ENCODE data around the gene LUZP2.

The LUZP2 gene

DNA sequence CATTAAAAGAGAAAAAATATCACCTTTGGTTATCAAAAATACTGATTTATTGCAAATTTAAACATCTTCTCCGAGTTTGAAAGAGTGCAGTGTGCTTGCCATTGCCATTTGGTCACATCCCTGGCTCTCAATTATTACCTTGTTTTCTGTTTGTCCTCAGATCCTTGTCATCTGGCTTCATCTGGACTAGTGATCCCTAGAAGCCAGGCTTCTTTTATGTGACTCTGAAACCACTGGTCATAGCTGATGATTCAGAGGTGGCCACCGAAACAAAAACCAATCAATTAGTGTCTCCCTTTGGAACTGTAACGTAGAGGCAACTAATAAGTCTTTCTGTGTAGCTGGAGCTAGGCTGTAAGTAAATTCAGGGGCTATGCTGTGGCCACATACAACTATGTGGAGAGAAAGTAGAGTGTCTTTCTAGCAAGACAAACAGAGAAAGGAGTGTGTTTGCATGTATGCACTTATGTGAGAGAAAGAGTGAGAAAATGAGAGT, 237.9 kb downstream of the LUZP2 start:
- DNase-seq = no peak

DNA sequence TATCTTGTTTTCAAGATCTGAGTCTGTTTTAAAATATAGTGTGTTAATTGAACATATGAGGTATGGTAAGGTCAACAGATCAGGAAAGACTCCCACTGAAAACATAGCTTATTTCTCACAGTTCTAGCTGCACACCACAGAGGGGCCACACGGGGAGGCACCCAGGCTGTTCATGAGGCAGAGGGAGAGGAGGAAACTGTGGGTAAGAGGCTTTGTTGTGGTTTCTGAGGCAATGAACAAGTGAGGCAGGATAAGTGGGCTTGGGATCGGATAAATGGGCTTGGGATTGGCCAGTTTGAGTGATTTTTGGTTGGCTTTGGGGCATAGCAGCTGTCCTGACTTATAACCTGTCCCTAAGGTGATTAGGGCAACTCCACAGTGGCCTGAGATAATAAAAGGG, 242.1 kb downstream of the LUZP2 start:
- DNase-seq = no peak

DNA sequence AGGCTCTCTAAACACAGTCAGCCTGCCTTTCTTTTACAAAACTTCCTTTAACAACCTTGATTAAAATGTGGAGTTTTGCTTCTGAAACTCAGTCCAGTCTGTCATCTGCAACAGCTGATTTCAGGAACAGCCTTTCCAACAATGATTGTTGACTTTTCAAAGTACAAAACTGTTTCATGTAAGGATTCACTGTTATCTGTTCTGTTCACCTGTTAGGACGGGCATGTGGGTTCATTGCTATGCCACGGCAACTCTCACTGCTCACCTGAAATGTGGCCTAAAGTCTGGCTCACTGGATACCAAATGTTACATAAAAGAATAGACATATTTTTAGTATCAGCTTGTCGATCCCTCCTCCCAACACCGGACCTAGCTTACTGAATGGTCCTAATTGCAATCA, 242.8 kb downstream of the LUZP2 start:
- DNase-seq = no peak

DNA sequence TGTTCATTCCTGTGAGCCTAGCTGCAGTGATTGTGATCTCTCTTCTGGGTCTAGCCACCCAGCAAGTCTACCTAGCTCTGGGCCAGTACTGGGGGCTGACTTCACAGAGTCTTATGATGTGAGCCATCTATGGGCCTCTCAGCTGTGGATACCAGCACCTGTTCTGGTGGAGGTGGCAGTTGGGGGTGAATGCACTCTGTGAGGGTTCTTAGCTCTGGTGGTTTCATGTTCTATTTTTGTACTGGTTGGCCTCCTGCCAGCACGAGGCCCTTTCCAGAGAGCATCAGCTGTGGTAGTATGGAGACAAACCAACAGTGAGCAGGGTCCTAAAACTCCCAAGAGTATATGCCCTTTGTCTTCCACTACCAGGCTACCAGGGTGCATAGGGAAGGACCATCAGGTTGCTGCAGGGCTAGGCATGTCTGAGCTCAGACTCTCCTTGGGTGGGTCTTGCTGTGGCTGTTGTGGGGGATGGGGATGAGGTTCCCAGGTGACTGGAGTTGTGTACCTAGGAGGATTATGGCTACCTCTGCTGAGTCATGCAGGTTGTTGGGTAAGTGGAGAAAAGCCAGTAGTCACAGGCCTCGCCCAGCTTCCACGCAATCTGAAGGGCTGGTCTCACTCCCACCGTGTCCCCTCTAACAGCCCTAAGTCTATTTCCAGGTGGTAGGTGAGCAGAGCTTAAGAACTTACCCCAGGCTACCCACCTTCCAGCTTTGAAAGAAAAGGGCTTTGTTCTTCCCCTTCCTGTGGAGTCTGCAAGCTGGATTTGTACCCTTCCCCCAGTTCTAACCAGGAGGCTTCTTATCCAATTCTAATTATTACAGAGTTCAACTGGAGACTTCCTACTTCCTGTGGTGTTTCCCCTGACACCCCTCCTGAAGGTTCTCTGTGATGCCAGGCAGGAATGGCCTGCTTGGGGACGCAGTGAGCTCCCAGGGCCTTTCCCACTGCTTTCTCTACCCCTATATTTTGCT, 250.7 kb downstream of the LUZP2 start:
- DNase-seq = no peak

DNA sequence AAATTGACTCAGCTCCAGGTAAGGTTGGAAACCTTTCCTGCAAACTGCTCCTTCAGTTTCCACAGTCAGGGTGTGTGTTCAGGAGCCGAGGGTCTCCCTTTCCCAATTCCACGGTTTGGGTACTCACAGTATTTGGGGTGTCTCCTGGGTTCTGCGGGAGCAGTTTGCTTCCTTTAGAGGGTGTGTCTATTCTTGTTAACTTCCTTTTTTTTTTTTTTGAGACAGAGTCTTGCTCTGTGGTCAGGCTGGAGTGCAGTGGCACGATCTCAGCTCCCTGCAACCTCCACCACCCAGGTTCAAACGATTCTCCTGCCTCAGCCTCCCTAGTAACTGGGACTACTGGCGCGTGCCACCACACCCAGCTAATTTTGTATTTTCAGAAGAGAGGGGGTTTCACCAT, 251.4 kb downstream of the LUZP2 start:
- DNase-seq = no peak

DNA sequence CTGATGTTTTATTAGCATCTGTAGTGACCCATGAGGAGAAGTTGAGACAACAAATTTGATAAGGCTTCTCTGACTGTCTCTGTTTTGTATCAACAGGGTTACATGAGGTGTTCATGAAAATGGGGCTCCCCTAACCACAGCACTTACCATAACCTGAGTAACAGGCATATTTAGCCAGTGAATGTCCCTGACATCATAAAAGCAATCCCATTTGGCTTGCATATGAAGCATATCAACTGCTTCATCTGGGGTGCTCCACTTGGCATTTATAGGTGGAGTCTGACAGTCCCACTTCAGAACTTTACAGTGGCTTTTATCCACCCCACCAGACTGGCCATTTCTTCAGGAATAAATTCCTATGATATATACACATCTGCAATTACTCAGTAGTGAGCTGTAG, 257.6 kb downstream of the LUZP2 start:
- DNase-seq = no peak

DNA sequence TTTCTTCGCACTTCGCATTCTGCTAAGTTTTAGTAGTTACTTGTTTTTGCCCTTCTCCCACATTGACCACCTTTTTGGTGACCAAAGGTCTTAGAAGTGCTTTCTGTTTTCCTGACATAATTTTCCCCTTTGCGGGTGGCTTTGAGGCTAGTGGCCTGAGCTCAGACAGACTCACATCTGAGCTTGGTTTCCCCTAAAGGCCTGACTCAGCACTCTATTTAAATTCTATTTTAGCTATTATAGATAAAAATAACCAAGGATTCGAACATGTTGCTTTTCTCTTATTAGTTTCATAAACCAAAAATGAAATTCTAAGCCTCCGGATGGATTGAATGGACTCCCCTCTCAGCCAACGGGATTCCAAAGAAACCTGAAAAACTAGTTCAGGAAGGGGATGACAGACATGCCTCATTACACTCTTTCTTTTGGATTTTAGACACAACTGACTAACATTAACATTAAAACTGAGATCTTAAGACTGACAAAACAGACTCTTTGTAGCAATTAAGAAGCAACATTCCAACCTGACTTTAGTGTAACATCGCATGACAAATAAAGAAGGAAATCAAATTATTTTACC, 258.5 kb downstream of the LUZP2 start:
- no peak for DNase-seq

DNA sequence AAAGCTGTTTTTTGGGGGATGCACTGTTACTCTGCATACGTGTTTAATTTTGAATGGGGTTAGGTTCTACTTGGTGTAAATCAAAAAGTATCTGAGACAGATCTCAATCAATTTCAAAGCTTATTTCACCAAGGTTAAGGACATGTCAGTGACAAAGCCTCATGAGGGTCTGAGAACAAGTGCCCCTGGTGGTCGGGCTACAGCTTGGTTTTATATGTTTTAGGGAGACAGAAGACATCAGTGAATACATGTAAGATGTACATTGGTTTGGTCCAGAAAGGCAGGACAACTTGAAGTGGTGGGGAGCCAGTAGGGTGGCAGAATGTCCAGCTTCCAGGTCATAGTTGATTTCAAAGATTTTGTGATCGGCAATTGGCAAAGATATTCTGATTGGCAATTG, 262.9 kb downstream of the LUZP2 start:
- DNase-seq = no peak

DNA sequence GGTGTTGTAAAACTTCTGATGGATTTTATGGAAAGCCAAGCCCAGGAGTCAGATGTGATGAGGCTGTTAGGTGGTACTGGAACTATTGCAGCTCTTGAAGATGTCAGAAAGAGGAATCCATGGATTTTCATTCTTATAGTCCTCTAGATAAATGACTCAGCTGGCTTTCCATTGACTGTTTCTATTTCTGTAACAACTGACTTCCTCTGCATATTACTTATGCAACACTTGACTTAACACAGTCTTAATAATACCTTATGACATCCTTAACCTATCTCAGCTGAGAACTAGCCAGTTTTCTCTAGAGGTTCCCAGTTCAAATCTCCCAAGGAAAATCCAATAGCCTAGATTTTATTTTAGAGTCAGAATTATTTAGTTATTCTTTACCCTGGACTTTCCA, 263.8 kb downstream of the LUZP2 start:
- DNase-seq = no peak

DNA sequence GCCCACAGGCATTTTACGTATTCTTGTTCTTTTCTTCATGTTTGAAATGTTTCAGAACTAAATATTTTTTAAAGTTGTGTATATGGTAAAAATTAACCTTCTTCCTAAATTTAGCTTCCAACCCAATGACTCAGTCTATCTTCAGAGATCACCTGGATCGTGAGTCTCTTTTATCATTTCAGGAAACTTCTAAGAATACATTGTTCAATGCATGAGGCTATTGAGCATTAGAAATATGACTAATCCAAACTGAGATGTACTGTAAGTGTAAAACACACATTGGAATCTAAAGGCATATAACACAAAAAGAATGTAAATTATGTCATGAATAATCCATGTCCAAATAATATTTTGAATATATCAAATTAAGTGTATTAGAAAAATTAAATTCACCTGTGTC, 265.2 kb downstream of the LUZP2 start:
- DNase-seq = no peak

DNA sequence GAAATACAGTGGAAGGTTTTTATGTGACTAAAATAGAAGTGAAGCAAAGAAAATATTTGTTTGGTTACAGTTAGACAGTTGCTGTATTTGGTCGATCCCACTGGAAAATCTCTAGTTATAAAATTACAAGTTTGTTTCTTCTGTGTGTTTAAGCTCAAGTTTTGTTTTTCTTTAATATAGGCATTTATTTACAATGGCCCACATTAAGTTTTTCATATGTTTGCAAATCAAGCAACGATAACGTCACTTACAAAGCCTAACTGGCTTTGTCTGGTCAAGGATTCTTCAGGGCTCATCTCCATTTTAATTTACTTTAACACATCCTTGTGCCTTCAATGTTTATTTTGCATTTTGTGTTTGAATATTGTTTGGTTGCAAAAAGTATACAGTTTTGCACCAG, 270.6 kb downstream of the LUZP2 start:
- DNase-seq = no peak

DNA sequence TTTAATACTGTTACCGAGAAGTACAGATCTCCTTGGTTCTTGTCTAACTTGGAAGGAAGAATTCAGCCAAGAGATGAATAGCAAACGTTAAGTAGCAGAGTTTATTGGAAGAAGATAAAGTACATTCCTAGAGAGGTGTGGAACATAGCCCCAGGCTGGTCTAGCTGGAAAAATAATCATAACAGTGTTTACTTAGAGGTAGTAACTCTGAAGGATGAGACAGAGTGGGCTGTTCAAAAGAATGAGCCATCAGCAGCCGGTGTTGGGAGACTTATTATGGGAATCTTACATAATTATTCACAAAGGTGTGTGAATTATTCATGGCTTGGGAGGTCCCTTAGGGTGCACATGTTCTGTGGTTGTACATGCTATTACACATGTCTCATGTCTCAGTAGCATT, 276.5 kb downstream of the LUZP2 start:
- DNase-seq = no peak

DNA sequence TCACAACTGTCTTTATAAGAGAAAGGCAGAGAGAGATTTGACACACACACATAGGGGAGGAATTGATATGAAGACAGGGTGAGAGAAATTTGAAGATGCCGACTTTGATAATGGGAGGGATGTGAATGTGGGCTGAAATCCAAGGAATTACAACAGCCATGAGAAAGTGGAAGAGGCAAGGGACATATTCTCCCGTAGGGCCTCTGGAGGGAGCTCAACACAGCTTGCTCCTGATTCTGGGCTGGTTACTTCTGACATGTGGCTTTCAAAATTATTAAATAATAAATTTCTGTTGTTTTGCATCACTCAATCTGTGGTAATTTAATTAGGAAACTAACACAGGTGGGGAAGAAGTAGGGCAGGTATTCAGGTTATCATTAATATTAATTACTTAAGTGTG, 282.9 kb downstream of the LUZP2 start:
- DNase-seq = no peak

DNA sequence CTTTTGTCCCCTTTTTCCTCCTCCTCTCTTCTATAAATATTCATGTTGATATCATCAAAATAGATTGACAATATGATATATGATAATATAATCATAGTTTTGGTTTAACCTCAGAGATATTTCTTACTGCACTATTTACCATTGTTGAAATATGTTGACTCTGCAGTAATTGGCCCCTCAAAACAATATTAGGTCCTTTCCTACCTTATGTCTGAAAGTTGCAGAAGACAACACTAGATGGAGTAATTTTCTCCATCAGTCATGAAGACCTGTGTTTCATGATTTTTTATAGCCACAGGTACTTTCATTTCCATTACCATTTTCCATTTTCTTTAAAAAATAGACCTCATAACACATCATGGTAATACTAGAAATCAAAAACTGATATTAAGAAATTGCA, 284.4 kb downstream of the LUZP2 start:
- no peak for DNase-seq

DNA sequence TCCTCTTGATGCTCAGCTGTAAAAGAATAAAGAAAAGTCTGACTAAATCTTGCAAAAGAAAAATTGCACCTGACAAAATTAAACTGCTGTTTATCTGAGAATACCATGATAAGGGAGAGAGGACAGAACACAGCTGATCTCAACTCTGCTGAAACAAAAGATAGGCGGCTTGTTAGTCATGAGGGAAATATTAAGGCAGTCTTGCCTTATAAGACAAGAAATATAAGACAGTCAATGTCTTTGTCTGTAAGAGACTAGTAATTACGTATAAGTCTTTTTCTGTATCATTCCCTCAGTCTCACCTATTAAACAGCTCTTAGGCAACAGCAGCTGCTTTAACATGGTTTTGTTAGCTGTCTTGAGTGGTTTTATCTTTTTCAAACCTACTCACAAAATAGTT, 296.6 kb downstream of the LUZP2 start:
- no peak for DNase-seq

DNA sequence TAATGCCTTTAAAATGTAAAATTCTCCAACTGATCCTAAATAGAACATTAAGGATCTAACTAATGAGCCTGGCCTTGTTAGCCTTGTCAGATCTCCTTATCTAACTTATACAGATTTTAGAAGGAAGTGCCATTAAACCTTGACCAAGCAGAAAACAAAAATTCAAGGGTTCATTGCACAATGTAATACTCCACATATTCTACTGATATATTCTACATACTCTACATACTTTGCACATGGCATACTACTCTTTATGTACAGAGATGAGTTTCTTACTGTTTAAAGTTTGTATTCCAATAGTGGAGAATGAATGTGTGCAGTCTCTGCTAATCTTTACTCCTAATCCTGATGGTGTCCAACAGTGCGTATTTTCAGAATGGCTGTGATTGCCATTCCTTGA, 297.2 kb downstream of the LUZP2 start:
- DNase-seq = no peak

DNA sequence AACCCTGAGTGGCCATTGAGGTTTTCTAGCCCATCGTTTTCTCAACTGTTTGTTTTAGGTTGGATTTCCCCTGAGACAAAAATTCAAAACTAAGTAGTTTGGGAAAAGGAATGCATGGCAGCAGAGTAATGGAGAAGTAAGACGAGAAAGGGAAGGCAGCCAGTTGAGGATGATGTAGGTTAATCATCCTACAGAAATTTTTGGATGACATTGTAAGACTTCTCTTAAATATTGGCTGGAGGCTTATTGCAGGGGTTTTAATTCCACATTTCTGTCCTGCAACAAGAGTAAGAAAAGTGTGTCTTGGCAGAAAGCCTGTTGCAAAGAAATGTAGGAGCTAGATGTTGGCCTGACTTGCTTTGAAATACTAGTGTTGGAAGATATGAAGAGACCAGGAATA, 308.8 kb downstream of the LUZP2 start:
- DNase-seq = no peak

DNA sequence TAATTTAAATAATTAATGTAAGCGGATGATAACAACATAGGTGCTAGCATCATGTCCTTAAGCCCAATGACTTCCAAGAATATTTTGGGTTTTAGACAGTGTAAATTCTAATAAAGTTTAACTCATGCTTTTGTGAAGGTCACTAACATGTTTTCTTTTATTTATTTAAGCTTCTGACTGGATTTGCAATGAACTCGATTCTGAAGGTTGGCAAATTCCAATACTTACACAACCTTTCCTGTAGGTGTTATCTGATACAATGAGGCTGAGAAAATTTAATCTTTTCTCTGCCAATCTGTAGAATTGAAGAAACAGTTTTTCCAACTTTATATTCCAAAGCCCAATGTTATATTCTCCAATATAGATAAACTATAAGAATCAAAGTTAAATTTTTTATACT, 311.3 kb downstream of the LUZP2 start:
- no peak for DNase-seq

DNA sequence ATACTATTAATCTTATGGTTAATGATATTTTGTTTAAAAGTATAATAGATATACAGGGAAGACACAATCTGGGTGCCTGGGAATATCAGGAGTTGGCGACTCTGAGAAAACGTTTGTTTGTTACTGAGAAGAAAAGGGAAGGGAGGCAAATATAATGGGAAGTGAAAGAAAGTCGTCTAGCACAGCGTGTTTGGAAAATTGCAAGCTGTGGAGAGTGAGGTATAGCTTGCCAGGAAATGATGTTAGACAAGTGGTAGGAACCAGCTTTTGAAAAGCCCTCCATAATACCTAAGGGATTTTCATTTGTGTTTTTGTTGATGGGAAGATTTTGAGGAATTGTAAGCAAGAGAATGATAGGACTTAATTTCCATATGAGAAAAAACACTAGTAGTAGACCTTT, 322.2 kb downstream of the LUZP2 start:
- no peak for DNase-seq

DNA sequence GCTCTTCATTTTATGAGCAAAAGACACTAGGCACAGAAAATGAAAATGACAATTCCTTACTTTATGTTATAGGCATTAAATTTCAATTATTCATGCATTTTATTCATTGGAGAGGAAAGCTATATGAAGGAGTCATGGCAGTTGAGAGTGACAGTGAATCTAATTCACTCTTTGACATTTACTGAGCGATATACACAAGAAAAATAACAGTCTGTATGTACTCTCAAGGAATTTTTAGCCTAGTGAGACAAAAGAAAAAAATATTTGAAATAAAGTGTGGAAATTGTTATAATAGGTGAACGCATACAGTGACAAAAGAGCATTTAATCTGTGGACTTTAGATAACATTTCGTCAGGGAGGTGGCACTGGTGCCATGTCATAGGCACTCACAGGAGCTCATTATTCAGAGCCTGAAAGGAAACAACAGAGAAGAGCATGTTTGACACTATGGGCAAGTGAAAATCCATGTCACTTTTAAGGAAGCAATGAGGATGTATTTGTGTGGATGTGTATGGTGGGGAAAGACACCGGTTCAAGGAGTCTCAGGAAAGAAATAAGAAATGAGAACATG, 323.1 kb downstream of the LUZP2 start:
- DNase-seq = no peak

DNA sequence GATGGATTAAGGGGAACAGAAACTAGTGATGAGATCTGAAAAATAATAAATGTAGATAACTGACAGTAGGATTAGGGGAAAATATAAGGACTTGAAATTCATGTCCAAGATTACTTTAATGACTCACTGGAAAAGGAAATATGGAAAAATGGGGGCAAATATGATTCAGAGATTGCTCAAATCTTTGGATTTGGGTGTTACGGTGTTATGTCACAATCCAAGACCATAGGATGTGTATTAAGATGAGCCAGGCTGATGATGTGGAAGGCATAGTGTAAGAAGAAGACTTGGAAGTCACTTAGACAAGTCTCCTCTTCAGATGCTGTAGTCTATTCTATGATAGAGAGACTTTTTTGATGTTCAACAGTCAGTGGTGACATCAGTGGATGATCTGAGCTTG, 323.7 kb downstream of the LUZP2 start:
- DNase-seq = no peak

DNA sequence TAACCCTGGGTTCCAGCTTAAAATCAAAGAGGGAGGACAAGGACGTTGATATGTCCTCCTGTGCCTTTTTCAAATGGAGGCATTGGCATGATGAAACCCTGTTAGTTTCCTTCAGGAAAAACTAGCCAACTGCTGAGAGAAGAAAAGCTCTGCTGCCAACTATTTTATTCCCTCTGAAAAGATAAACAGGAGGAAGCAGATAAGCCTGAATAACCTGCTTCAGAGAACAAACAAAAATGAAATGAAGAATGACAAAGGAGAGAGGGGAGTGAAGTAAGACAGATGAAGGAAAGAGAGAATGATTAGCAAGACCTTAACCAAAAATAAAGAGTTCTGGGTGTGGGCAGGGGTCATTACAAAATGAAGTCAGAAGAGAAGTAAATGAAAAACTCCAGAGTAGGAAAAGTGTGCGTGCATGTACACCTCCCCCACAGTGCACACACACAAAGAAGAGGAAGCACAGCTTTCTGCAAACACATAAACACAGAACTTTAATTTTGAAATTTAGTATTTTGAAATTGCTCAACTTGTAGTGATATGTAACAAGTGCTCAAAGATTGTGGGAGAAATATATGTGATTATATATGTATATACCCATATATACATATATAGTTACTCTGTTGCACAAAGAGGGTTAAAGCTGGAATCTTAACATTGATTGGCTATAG, 332.2 kb downstream of the LUZP2 start:
- no peak for DNase-seq

DNA sequence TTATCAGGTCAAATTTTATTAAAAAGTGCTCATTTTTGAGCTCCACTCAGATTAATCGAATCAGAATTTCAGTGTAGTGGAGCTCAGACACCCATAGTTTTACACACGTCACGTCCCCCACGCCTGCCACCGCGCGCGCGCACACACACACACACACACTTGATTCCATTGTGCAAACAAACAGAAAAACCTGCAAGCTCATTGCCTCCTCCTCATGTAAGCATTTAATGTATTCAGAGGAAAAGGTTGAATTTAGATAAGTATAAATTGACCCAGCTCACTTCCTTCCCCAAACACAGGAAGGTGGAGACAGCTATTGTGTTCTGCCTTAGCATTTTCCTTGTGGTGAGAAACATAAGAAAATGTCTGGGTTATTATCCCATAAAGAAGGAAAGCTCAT, 336.7 kb downstream of the LUZP2 start:
- DNase-seq = no peak

DNA sequence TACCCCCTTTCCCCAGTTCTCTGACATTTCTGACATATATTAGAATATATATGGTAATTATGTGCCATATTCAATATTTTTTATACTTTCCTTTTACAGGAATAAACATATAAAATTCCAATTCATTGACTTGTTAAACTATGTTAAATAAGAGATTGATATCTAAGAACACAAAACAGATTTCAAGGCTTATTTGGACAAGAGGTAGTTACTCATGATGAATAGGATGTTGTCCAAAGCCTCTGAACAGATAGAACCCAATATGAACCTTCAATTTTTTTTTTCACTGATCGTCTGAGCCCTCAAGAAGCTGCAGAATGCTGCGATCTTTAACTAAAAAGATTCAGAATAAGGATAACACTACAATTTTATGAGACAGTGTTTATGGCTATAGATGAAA, 340.3 kb downstream of the LUZP2 start:
- DNase-seq = no peak
